DOHH2 (cell line): ENCODE data around the gene CPN2.

Experiments
- CTCF ChIP-seq: fragments of 200-600 bp; sonication (generic); IDR thresholded peaks from one replicate; pipeline ENCODE4 v1.5.1; 2014; ENCODE audit warnings: antibody characterized with exemption, mild to moderate bottlenecking, low read depth, low read length; ENCODE audit not compliant: poor library complexity, severe bottlenecking
- EZH2phosphoT487 ChIP-seq: fragments of 200-600 bp; sonication (generic); IDR thresholded peaks from 2 replicates; pipeline ENCODE4 v1.6.1; 2017; ENCODE audit warnings: borderline replicate concordance, mild to moderate bottlenecking, antibody characterized with exemption, low read length, moderate library complexity, mixed read lengths

- TF ChIP-seq CTCF: no peak
- TF ChIP-seq EZH2phosphoT487: no peak
Observed at GRCh38 chr3:194337965-194338753, 13.0 kb downstream of the CPN2 start.
